HTR-8/SVneo (cell line): ENCODE measurements around the gene PALLD.
"Not testable (repeated sequence)": the region's sequence is repeated elsewhere in the genome, so short reads cannot be mapped to it uniquely, and the experiment has no call there.

Source experiments
- DNase-seq: peaks from one replicate; pipeline ENCODE4 v3.0.0; 2011; ENCODE audit warnings: low spot score, mixed read lengths; ENCODE audit not compliant: insufficient read length
- FAIRE-seq: peaks from 2 replicates; lab custom pipeline; 2011; peaks lifted over from hg19 to GRCh38; lab: Jason Lieb, UNC

PALLD gene

DNA sequence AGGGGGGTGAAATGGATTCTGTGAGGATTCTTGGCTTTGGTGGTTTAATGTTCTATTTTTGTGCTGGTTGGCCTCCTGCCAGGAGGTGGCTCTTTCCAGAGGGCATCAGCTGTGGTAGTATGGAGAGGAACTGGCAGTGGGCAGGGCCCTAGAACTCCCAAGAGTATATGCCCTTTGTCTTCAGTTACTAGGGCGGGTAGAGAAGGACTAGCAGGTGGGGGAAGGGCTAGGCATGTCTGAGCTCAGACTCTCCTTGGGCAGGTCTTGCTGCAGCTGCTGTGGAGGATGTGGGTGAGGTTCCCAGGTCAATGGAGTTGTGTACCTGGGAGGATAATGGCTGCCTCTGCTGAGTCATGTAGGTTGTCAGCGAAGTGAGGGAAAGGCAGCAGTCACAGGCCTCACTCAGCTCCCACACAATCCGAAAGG, 456.0 kb downstream of the PALLD start:
- not testable (repeated sequence) for DNase-seq, FAIRE-seq

DNA sequence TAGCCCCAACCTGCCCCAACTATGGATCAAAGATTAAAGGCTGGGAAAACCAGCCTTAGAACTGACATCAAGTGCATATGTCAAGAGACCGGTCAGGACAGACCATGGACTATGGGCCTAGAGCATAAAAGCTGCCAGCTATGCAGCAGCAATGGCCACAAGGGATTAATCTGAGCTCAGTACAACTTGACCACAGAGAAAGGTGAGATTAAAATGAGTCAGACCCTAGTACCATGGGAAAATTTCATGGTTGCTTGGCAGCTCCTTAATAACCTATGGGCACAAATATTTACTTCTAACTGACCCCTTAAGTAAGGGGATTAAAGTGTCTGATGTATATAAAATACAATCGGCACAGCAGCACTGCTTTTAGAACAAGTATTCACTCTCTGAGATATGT, 458.8 kb downstream of the PALLD start:
- FAIRE-seq (no peak), DNase-seq (no peak)

DNA sequence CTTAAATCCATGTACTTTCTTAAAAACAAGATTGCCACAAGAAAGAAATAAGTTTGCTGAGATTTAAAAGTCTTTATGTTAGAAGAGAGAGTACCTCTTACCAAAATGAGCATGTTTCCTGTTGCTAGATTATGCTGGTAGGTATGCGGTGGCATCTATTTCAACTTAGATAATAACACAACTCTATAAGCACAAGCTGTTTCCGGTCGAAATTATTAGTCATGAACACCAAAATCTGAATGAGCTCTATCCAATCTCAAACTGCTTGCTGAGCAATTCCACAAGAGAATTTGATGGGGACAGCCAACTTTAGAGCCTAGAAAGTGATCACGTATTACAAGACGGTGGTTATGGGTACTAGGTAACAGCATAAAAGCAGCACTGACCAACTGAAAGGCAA, 463.9 kb downstream of the PALLD start:
- DNase-seq (no peak), FAIRE-seq (no peak)

DNA sequence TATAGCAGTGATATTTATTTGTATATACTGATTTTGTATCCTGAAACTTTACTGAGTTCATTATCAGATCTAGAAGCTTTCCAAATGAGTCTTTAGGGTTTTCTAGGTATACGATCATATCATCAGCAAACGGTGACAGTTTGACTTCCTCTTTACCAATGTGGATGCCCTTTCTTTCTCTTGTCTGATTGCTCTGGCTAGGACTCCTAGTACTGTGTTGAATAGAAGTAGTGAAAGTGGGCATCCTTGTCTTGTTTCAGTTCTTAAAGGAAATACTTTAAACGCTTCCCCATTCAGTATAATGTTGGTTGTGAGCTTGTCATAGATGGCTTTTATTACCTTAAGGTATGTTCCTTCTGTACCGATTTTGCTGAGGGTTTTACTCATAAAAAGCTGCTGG, 475.7 kb downstream of the PALLD start:
- DNase-seq (no peak), FAIRE-seq (no peak)
